K562 (cell line): ENCODE measurements around the gene CYP2W1. TPM values are rescaled to one million over a fixed set of nuclear protein-coding genes. Genes with fewer than 3 reads are reported as not detected.

ENCODE experiments used
- ATF1 ChIP-seq, 2 experiments: fragments of 450-650 bp in 1 of 2; IDR thresholded peaks; 2 replicates each; pipeline ENCODE4 v1.6.1; 2016; ENCODE audit warnings: missing compliant biosample characterization in 1 of 2, missing genetic modification characterization in 1 of 2
- ESRRA ChIP-seq: fragments of 450-650 bp; IDR thresholded peaks from 2 replicates; pipeline ENCODE4 v1.6.1; 2014; ENCODE audit warnings: low read depth, mild to moderate bottlenecking, moderate library complexity, borderline replicate concordance
- ETV5 ChIP-seq: sonication (generic); formaldehyde crosslinking; IDR thresholded peaks from 2 replicates; pipeline ENCODE4 v1.4.0; 2020; ENCODE audit warnings: low read depth, mild to moderate bottlenecking, missing genetic modification reagents
- JUNB ChIP-seq: fragments of 450-650 bp; formaldehyde crosslinking; conservative IDR thresholded peaks from 2 replicates; pipeline ENCODE4 v1.4.0; 2020; ENCODE audit warnings: mild to moderate bottlenecking
- JUND ChIP-seq, 2 experiments: IDR thresholded peaks; 2 replicates in 1 of 2; 3 replicates in 1 of 2; pipeline ENCODE4 v1.6.1; 2011; ENCODE audit warnings: borderline replicate concordance in 2 of 2, low read depth in 2 of 2, low read length in 2 of 2, improper control_type of control experiment in 1 of 2, missing biosample characterization in 1 of 2, missing genetic modification characterization in 1 of 2, missing genetic modification reagents in 1 of 2
- LEF1 ChIP-seq: fragments of 450-650 bp; IDR thresholded peaks from 2 replicates; pipeline ENCODE4 v1.6.1; 2016; ENCODE audit warnings: mild to moderate bottlenecking
- MXI1 ChIP-seq: IDR thresholded peaks from 2 replicates; pipeline ENCODE4 v1.6.1; 2011; ENCODE audit warnings: low read depth, mild to moderate bottlenecking, improper control_type of control experiment, low read length
- OTX1 ChIP-seq: fragments of 450-650 bp; formaldehyde crosslinking; IDR thresholded peaks from 2 replicates; pipeline ENCODE4 v1.4.0; 2022; ENCODE audit warnings: mild to moderate bottlenecking
- SMAD4 ChIP-seq: fragments of 250-450 bp; sonication (Bioruptor Pico); conservative IDR thresholded peaks from 2 replicates; pipeline ENCODE4 v1.8.0; 2021; ENCODE audit warnings: inconsistent platforms, mild to moderate bottlenecking, moderate library complexity
- THRB ChIP-seq: fragments of 450-650 bp; formaldehyde crosslinking; conservative IDR thresholded peaks from 2 replicates; pipeline ENCODE4 v1.4.0; 2022; ENCODE audit warnings: mild to moderate bottlenecking, missing genetic modification characterization
- ZNF121 ChIP-seq: sonication (generic); formaldehyde crosslinking; conservative IDR thresholded peaks from 2 replicates; pipeline ENCODE4 v1.8.0; 2022; ENCODE audit warnings: missing genetic modification reagents
- polyA plus RNA-seq, 8 experiments: library from polyadenylated mRNA; depleted of rRNA in 4 of 8; stranded (reverse) in 5 of 8; unstranded in 3 of 8; fragments of >200 nt; fragmentation: Nextera tagmentation in 2 of 8; fragmentation: Illumina TruSeq in 1 of 8; extraction: Ambion mirVana in 2 of 8; extraction: Trizol in 1 of 8; gene quantifications; 2 replicates each; pipeline versions ENCODE4 v1.2.1 to v1.2.3, GENCODE V29; 2011 to 2014; ENCODE audit warnings: inconsistent platforms in 1 of 8, missing spikeins in 1 of 8
- total RNA-seq, 7 experiments: library from RNA; depleted of rRNA in 6 of 7; stranded (reverse); fragments of >200 nt in 6 of 7; fragmentation: Illumina TruSeq in 2 of 7; extraction: Trizol in 2 of 7; gene quantifications; 2 replicates each; pipeline versions ENCODE4 v1.2.1 to v1.2.3, GENCODE V29; 2011 to 2021; ENCODE audit warnings: low replicate concordance in 1 of 7
- TF ChIP-seq, protein P1 (sequence below), 2 experiments: fragments of 450-650 bp; formaldehyde crosslinking in 1 of 2; IDR thresholded peaks; 2 replicates each; pipeline versions ENCODE4 v1.4.0 to v1.6.1; 2014 to 2020; ENCODE audit warnings: mild to moderate bottlenecking in 2 of 2, borderline replicate concordance in 1 of 2, low read depth in 1 of 2
- TF ChIP-seq, protein P2 (sequence below), 2 experiments: IDR thresholded peaks; 2 replicates each; pipeline ENCODE4 v1.6.1; 2012; ENCODE audit warnings: improper control_type of control experiment in 2 of 2, low read depth in 2 of 2, low read length in 2 of 2, borderline replicate concordance in 1 of 2

Gene CYP2W1
- total and polyA plus RNA-seq, 9 of the 15 experiments (the other 6 are each of a cell fraction or from before 2014, with no cell fraction given): not detected

DNA sequence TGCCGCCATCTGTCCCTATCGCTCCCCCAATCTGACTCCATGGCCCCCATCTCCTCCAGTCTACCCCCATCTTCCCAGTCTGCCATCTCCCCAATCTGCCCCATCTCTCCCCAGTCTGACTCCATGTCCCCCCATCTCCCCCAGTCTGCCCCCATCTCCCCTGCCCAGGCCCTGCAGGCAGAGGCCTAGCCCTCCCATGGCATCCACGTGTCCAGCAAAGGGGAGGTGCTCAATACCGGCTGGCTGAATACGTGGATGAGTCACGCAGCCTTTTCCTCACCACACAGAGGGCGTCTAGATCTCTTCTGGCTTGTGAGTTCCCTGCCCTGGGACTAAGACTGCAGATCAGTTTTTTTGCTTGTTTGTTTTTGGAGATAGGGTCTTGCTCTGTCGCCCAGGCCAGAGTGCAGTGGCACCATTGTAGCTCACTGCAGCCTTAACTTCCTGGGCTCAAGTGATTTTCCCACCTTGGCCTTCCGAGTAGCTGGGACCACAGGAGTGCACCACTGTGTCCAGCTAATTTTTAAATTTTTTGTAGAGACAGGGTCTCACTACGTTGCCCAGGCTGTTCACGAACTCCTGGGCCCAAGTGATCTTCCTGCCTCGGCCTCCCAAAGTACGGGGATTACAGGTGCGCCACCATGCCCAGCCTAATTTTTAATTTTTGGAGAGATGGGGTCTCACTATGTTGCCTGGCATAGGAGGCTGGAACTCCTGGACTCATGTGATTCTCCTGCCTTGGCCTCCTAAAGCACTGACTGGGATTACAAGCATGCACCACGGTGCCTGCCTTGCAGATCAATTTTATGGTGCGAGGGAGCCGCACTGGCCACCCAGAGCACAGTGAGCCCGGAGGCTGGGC lies 46.0 kb downstream of the CYP2W1 start (continued):
- TF ChIP-seq MXI1: peak; percentile 61; the same call in 1 of the 2 replicates
- TF ChIP-seq, protein P1, sequence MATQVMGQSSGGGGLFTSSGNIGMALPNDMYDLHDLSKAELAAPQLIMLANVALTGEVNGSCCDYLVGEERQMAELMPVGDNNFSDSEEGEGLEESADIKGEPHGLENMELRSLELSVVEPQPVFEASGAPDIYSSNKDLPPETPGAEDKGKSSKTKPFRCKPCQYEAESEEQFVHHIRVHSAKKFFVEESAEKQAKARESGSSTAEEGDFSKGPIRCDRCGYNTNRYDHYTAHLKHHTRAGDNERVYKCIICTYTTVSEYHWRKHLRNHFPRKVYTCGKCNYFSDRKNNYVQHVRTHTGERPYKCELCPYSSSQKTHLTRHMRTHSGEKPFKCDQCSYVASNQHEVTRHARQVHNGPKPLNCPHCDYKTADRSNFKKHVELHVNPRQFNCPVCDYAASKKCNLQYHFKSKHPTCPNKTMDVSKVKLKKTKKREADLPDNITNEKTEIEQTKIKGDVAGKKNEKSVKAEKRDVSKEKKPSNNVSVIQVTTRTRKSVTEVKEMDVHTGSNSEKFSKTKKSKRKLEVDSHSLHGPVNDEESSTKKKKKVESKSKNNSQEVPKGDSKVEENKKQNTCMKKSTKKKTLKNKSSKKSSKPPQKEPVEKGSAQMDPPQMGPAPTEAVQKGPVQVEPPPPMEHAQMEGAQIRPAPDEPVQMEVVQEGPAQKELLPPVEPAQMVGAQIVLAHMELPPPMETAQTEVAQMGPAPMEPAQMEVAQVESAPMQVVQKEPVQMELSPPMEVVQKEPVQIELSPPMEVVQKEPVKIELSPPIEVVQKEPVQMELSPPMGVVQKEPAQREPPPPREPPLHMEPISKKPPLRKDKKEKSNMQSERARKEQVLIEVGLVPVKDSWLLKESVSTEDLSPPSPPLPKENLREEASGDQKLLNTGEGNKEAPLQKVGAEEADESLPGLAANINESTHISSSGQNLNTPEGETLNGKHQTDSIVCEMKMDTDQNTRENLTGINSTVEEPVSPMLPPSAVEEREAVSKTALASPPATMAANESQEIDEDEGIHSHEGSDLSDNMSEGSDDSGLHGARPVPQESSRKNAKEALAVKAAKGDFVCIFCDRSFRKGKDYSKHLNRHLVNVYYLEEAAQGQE (IDR thresholded peaks at IDR 0.05; ENCODE audit: borderline replicate concordance): peak; percentile 41
- TF ChIP-seq, protein P1 (CRISPR knock-in tag; IDR thresholded peaks at IDR 0.05; ENCODE audit: low read depth): no peak
- peak; percentile 71; the same call in 1 of the 2 replicates for TF ChIP-seq JUNB
- TF ChIP-seq LEF1: no peak
- TF ChIP-seq, protein P2, sequence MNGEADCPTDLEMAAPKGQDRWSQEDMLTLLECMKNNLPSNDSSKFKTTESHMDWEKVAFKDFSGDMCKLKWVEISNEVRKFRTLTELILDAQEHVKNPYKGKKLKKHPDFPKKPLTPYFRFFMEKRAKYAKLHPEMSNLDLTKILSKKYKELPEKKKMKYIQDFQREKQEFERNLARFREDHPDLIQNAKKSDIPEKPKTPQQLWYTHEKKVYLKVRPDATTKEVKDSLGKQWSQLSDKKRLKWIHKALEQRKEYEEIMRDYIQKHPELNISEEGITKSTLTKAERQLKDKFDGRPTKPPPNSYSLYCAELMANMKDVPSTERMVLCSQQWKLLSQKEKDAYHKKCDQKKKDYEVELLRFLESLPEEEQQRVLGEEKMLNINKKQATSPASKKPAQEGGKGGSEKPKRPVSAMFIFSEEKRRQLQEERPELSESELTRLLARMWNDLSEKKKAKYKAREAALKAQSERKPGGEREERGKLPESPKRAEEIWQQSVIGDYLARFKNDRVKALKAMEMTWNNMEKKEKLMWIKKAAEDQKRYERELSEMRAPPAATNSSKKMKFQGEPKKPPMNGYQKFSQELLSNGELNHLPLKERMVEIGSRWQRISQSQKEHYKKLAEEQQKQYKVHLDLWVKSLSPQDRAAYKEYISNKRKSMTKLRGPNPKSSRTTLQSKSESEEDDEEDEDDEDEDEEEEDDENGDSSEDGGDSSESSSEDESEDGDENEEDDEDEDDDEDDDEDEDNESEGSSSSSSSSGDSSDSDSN (IDR thresholded peaks at IDR 0.05; ENCODE audit: borderline replicate concordance in 1 of 2, low read depth in 2 of 2, low read length in 2 of 2): 0 out of 4 replicates have a peak, but pooled peaks of 1 of the 2 experiments have one; percentile 29
- 0 out of 2 replicates have a peak, but pooled peaks have one; percentile 24 for TF ChIP-seq SMAD4 (CRISPR knock-in tag)
- TF ChIP-seq THRB (CRISPR knock-in tag): no peak
- TF ChIP-seq ZNF121 (CRISPR knock-in tag): peak; percentile 90
- no peak for TF ChIP-seq ATF1 (CRISPR knock-in tag; IDR thresholded peaks at IDR 0.05)
- peak; percentile 45; the same call in 1 of the 2 replicates for TF ChIP-seq ATF1 (tag; IDR thresholded peaks at IDR 0.05)
- TF ChIP-seq ETV5 (CRISPR knock-in tag): 0 out of 2 replicates have a peak, but pooled peaks have one; percentile 44
- TF ChIP-seq ESRRA: 0 out of 2 replicates have a peak, but pooled peaks have one; percentile 14
- TF ChIP-seq OTX1 (CRISPR knock-in tag): 0 out of 2 replicates have a peak, but pooled peaks have one; percentile 20
- peak; percentile 97 for TF ChIP-seq JUND (IDR thresholded peaks at IDR 0.05; ENCODE audit: borderline replicate concordance, low read depth, low read length)
- TF ChIP-seq JUND (tag; IDR thresholded peaks at IDR 0.05; ENCODE audit: borderline replicate concordance, low read depth, low read length): peak; percentile 96; the same call in 2 of the 3 replicates
